ENCODE results near the gene ALG14. TPM values are rescaled to one million over a fixed set of nuclear protein-coding genes. Genes with fewer than 3 reads are reported as not detected.
A peak's percentile ranks its signal among the peaks of the same experiment; 100 is the strongest.

ALG14 gene
- total RNA-seq, 8 experiments from 2014 or later = 1.4 to 7.4 (median 3.2) TPM

DNA sequence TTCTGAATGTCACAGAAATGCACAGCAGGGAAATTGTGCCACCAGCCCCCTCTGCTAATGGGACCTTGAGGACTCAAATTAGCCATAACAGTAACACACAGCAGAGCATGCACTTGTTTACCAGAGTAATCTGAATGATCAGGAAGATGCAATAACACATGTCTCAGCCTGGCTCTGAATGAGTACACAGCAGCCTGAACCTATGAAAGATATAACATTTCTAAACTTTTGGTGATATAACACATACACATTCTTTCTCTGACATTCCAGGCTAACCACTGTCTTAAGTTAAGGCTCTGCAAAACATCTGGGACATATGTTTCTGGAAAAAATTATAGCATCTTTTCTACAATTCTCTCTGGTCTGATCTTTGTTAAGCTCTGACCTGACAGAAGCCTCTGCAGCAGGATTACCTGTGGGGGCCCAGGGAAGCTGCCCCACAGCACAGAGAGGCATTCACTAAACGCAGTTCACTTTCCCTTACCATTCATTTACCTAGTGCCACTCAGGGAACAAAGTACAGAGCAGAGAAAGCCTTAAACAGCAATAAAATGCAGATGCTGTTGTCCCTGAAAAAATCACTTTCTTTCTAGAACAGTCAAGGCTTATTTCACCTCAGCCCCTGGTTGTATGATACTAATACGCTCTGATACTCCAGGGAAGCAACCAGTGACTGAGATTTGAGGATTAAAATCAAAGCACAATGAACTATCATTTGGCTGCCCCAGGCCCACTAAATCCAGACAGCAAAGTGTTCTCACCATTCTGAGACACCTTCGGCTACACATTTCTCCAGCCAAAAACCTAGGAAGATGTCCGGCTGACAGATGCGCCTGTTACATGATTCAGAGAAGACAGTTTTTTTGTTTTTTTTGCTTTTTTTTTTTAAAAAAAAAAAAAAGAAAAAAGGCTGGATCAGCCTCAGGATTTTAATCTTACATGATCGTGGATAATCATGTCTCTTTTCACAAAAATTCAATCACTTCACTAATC lies 91.9 kb downstream of the ALG14 start:
- 73 to 94% (median 86%) methylated on average over 3 to 6 of the region's 6 CpGs for WGBS, 10 experiments
- no peak for ATAC-seq (replicated peaks in 6 of 8)
- H3K4me3 ChIP-seq = no peak overlapping the region
- no peak overlapping the region for H3K27ac ChIP-seq
- peaks cover 0 to 3% of the 10 kb centered on the region in 2 donors for H3K4me1 ChIP-seq (replicated peaks in 1 of 2)
- in situ Hi-C loops (cut with MboI; ENCODE audit: low pct_unique_long_range_greater_than_20kb in 2 of 9, low sequenced_read_pairs in 9 of 9, unreplicated experiment in 9 of 9) = no loop called here

DNA sequence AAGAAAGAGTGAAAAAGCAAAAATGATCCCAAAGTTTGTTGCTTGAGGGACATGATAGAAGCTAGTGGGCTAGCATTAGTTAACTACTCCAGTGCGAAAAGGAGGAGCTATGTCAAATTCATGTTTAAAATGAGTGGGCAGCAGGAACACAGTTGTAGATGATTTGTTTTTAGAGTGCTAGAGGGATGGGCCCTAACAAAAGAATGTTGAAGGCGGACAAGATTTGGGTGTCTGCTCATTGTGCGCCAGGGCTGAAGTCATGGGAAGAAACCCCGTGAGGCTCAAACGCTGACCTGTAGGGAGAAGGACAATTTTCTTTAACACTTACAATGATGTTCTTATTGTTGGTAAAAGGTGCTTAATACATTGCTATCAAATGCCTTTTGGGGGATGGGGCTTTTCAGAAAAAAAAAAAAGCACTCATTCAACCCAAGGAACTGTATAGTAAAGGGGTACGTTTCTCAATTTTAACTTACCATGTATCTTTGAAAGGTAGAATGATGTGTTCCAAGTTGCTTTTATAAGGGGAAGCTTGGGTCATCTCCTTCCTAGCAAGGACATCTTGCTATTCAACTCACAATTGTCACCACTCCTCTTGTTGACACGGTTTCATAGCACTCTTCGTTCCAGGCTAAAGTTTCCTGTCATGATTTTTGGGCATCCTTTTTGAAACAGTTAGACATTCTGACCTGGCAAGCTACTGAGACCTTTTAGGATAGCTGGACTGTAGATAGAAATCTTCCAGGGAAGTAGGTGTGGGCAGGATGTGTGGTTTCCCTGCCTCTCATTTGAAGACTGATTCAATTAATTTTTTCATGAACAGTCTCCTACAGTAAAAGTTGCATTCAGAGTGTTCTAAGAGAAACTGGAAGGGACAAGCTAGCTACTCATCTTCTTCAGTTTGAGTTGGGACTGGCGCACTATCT lies 92.8 kb downstream of the ALG14 start:
- no peak overlapping the region for H3K4me3 ChIP-seq
- no peak for ATAC-seq (replicated peaks in 6 of 8)
- 49 to 100% (median 88%) methylated on average over 1 to 9 of the region's 9 CpGs for WGBS, 10 experiments
- H3K27ac ChIP-seq = no peak overlapping the region
- H3K4me1 ChIP-seq (replicated peaks in 1 of 2) = peaks cover 0 to 3% of the 10 kb centered on the region in 2 donors
- in situ Hi-C loops (cut with MboI; ENCODE audit: low pct_unique_long_range_greater_than_20kb in 2 of 9, low sequenced_read_pairs in 9 of 9, unreplicated experiment in 9 of 9) = no loop called here

DNA sequence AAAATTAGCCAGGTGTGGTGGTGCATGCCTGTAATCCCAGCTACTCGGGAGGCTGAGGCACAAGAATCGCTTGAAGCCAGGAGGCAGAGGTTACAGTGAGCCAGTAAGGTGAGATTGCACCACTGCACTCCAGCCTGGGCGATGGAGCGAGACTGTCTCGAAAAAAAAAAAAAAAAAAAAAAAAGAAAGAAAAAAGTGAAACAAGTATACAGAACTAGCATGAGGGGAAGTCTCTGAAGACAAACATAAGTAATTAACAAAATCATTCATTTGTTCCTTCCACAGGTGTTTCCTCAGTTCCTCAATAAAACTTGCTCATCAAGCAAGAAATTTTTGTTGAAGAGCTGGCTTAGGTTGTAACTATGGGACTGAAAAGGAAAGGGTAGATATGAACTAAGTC lies 93.6 kb downstream of the ALG14 start:
- Histone ChIP-seq H3K4me1 (replicated peaks in 1 of 2) (no peaks in the 10 kb centered on the region), H3K4me3 (no peak overlapping the region), H3K27ac (no peak overlapping the region)
- in situ Hi-C loops (cut with MboI; ENCODE audit: low pct_unique_long_range_greater_than_20kb in 2 of 9, low sequenced_read_pairs in 9 of 9, unreplicated experiment in 9 of 9) = no loop called here
- no peak for ATAC-seq (replicated peaks in 6 of 8)
- WGBS, 10 experiments = 82 to 100% (median 95%) methylated on average over 1 to 5 of the region's 5 CpGs

DNA sequence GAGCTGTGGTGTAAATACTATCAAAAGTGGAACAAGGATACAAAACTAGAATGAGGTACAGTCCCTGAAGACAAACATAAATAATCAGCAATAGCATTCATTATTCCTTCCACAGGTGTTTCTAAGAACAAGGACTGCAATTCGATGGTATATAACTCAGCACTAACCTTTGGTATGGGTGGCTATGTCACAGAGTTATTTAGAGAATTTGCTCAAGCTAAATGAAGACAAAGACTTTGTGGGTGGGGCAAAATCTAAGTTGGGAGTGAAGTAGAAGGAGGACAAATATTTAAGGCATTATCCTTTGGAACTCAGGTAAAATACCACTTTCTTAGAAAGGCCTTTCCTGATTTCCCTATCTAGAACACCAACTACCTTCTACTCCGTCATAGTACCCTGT lies 94.3 kb downstream of the ALG14 start:
- Histone ChIP-seq H3K4me3 (no peak overlapping the region), H3K4me1 (replicated peaks in 1 of 2) (no peaks in the 10 kb centered on the region), H3K27ac (no peak overlapping the region)
- WGBS, 10 experiments = 80 to 100% (median 92%) methylated on average over 1 to 2 of the region's 2 CpGs; no CpG with 5 or more reads in 1 of the 10 experiments
- in situ Hi-C loops (cut with MboI; ENCODE audit: low pct_unique_long_range_greater_than_20kb in 2 of 9, low sequenced_read_pairs in 9 of 9, unreplicated experiment in 9 of 9) = no loop called here
- ATAC-seq (replicated peaks in 6 of 8) = no peak

DNA sequence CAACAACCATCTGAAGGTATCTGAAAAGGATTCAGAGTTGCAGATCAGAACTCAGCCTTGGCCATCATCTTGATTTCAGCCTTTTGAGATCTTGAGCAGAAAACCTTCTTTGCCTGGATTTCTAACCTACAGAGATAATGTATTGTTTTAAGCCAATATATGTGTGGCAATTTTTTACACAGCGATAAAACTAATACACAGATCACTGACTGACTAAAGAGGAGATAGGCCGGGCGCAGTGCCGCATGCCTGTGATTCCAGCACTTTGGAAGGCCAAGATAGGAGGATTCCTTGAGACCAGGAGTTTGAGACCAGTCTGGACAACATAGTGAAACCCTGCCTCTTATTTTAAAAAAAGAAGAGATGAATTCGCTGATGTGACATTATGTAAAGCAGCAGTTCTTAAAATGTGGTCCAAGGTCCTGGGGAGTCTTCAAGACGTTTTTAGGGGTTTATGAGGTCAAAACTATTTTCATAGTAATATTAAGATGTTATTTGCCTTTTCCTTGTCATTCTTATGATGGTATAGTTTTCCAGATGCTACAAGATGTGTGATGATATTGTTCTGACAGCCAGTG lies 95.7 kb downstream of the ALG14 start:
- ATAC-seq (replicated peaks in 6 of 8) = no peak
- no peaks in the 10 kb centered on the region for H3K4me1 ChIP-seq (replicated peaks in 1 of 2)
- no peak overlapping the region for H3K4me3 ChIP-seq
- in situ Hi-C loops (cut with MboI; ENCODE audit: low pct_unique_long_range_greater_than_20kb in 2 of 9, low sequenced_read_pairs in 9 of 9, unreplicated experiment in 9 of 9) = no loop called here
- H3K27ac ChIP-seq = no peak overlapping the region
- 47 to 96% (median 90%) methylated on average over 2 to 6 of the region's 6 CpGs; no CpG with 5 or more reads in 1 of the 10 experiments for whole genome bisulfite sequencing, 10 experiments

DNA sequence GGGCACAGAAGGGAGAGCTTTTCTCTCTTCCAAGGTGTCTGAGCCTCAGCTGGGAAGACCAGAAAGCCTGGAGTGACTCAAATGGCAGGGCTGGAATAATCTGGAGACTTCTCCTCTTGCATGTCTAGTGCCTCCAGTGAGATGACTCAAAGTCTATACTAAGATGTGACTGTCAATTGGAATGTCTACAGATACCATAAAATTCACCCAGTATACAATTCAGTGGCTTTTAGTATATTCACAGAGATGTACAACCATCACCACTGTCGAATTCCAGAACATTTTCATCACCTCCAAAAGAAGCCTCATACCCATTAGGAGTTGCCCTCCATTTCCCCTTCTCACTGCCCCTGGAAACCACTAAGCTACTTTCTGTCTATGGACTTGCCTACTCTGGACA lies 97.9 kb downstream of the ALG14 start:
- peak in 2 of 8 experiments; percentile 96 to 98 for ATAC-seq (replicated peaks in 6 of 8)
- in situ Hi-C loops (cut with MboI; ENCODE audit: low pct_unique_long_range_greater_than_20kb in 2 of 9, low sequenced_read_pairs in 9 of 9, unreplicated experiment in 9 of 9) = no loop called here
- 0 to 84% (median 23%) methylated on average over 1 of the region's 1 CpG; no CpG with 5 or more reads in 4 of the 10 experiments for WGBS, 10 experiments
- no peak overlapping the region for H3K4me3 ChIP-seq
- no peak overlapping the region for H3K27ac ChIP-seq
- H3K4me1 ChIP-seq (replicated peaks in 1 of 2) = peaks cover 0 to 4% of the 10 kb centered on the region in 2 donors

DNA sequence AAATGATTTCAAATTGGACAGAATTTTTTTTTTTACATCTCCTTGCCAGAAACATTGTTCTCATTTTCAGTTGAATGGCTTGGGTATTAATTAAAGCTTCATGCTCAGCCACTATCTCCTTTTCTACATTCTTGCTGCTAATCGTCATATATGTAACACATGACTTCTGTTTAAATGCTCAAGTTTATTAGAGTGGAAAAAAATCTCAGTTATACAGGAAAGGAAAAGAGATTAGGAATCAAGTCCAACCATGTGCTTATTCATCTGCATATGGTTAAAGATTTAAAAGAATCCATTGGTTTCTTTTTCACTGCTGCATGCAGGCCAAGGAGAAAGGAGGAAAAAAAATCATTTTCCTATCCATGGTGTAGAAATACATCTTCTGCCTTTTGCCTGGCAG lies 98.5 kb downstream of the ALG14 start:
- Histone ChIP-seq H3K27ac (no peak overlapping the region), H3K4me1 (replicated peaks in 1 of 2) (peaks cover 0 to 4% of the 10 kb centered on the region in 2 donors), H3K4me3 (no peak overlapping the region)
- ATAC-seq (replicated peaks in 6 of 8) = peak in 2 of 8 experiments; percentile 59 to 63
- 0 to 100% (median 61%) methylated on average over 1 of the region's 1 CpG; no CpG with 5 or more reads in 2 of the 10 experiments for WGBS, 10 experiments
- in situ Hi-C loops (cut with MboI; ENCODE audit: low pct_unique_long_range_greater_than_20kb in 2 of 9, low sequenced_read_pairs in 9 of 9, unreplicated experiment in 9 of 9) = no loop called here

DNA sequence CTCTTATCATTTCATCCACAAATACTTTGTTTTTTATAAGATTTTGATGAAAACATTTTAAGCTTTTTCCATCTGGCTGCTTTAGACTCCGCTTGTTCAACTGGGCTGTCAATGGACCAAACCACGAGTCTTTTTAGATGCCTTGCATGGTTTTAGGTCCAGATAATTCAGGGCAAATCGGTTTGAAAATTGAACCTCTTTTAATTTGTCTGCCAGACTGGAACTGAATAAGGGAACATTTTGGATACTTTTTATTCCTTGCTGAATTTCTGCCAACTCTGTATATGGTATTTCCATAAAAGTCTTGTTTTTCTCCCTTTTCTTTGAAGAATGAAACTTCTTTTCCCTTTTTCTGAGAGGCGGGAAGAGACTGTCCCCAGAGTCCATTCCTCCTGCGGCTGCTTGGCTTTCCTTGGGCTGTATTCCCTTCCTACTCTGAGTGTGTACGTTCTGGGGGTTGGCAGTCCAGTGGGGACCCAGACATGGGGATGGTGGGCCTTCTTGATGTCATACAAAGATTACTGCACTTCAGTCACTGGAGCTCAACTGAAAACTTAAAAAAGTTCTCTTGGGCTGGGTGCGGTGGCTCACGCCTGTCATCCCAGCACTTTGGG lies 99.3 kb downstream of the ALG14 start:
- WGBS, 10 experiments = 64 to 97% (median 91%) methylated on average over 3 to 8 of the region's 8 CpGs; no CpG with 5 or more reads in 1 of the 10 experiments
- H3K4me3 ChIP-seq = no peak overlapping the region
- no peak for ATAC-seq (replicated peaks in 6 of 8)
- in situ Hi-C loops (cut with MboI; ENCODE audit: low pct_unique_long_range_greater_than_20kb in 2 of 9, low sequenced_read_pairs in 9 of 9, unreplicated experiment in 9 of 9) = no loop called here
- H3K4me1 ChIP-seq (replicated peaks in 1 of 2) = peaks cover 0 to 4% of the 10 kb centered on the region in 2 donors
- no peak overlapping the region for H3K27ac ChIP-seq

DNA sequence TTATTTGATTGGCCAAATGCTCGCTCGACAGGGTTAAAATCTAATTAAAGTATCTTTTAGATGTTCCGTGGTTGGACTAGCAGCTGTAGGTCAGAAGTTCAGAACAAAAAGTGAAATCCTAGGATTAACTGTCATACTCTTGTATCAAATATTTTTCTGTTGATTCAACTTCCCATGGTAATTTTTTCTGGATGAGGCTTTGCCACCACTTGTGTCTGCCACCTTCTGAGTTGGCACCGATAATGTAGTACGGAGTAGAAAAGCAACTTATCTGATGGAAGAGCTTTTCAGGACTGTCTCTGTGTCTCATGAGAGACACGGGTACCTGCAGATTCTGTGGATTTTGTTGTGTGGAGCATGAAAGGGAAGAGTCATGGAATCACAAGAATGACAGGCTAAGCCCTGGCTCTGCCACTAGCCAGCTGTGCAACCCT lies 101.2 kb downstream of the ALG14 start:
- WGBS, 10 experiments = 13 to 100% (median 84%) methylated on average over 2 to 6 of the region's 6 CpGs
- H3K4me1 ChIP-seq (replicated peaks in 1 of 2) = peaks cover 0 to 13% of the 10 kb centered on the region in 2 donors
- no peak overlapping the region for H3K4me3 ChIP-seq
- no peak overlapping the region for H3K27ac ChIP-seq
- in situ Hi-C loops (cut with MboI; ENCODE audit: low pct_unique_long_range_greater_than_20kb in 2 of 9, low sequenced_read_pairs in 9 of 9, unreplicated experiment in 9 of 9) = no loop called here
- no peak for ATAC-seq (replicated peaks in 6 of 8)

DNA sequence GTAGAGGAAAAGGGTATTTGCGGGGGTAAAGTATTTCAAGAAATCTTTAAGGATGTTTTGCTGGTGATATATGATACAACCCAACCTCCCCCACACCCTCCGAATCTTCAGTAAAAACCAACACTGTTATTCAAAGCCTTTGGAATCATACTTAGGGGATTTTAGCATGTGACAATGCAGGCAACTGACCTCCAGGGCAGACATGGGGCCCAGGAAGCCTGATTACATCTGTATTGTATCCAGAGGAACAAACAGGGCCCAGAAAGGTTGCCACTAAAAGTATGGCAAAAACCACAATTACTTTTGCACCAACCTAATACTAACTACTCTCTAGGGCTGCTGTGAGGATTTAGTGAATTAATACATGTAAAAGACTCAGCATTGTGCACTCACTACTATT lies 102.0 kb downstream of the ALG14 start:
- ATAC-seq (replicated peaks in 6 of 8) = peak in 2 of 8 experiments; percentile 25 to 74
- Histone ChIP-seq H3K4me3 (no peak overlapping the region), H3K4me1 (replicated peaks in 1 of 2) (peaks cover 0 to 13% of the 10 kb centered on the region in 2 donors), H3K27ac (no peak overlapping the region)
- in situ Hi-C loops (cut with MboI; ENCODE audit: low pct_unique_long_range_greater_than_20kb in 2 of 9, low sequenced_read_pairs in 9 of 9, unreplicated experiment in 9 of 9) = no loop called here
- 37 to 83% (median 43%) methylated on average over 2 of the region's 2 CpGs; no CpG with 5 or more reads in 2 of the 10 experiments for WGBS, 10 experiments

DNA sequence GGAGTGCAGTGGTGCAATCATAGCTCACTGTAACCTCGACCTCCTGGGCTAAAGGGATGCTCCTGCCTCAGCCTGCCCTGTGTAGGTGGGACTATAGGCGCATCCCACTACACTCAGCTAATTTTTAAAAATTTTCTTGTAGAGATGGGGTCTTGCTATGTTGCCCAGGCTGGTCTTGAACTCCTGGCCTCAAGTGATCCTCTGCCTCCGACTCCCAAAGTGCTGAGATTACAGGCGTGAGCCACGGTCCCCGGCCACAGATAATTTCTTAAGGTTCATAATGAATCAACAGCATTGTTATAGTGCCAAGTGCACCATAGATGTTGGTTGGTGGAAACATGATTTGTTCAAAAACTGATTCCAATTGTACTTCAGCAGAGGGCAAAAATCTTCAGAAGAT lies 103.6 kb downstream of the ALG14 start:
- in situ Hi-C loops (cut with MboI; ENCODE audit: low pct_unique_long_range_greater_than_20kb in 2 of 9, low sequenced_read_pairs in 9 of 9, unreplicated experiment in 9 of 9) = no loop called here
- no peak for ATAC-seq (replicated peaks in 6 of 8)

DNA sequence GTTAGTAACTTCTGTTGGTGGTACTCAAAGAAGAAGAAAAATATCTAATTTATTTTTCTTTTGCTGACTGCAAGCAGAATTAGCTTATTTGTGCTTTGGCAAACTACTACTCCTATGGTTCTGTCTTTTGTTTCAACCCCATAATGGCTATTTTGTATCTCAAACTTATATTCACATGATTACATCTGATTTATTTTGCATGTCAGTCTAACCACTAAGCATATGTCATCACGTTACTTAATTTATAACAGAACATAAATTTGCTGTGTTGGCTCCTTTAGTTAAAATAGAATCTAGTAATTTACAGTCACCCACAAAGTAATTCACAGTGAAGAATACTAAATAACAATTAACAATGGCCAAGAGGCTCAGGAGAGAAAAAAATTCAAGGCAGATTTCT lies 106.7 kb downstream of the ALG14 start:
- H3K4me3 ChIP-seq = no peak overlapping the region
- 38 to 100% (median 83%) methylated on average over 1 of the region's 1 CpG for WGBS, 10 experiments
- ATAC-seq (replicated peaks in 6 of 8) = no peak
- in situ Hi-C loops (cut with MboI; ENCODE audit: low pct_unique_long_range_greater_than_20kb in 2 of 9, low sequenced_read_pairs in 9 of 9, unreplicated experiment in 9 of 9) = no loop called here
- H3K4me1 ChIP-seq (replicated peaks in 1 of 2) = peaks cover 0 to 13% of the 10 kb centered on the region in 2 donors
- no peak overlapping the region for H3K27ac ChIP-seq

More for the DNA sequence above, 103.6 kb downstream of the ALG14 start:
- 83 to 100% (median 97%) methylated on average over 1 to 6 of the region's 6 CpGs; no CpG with 5 or more reads in 1 of the 10 experiments for WGBS, 10 experiments
- H3K27ac ChIP-seq = no peak overlapping the region
- no peak overlapping the region for H3K4me3 ChIP-seq
- H3K4me1 ChIP-seq (replicated peaks in 1 of 2) = peaks cover 0 to 13% of the 10 kb centered on the region in 2 donors
